Choroid plexus epithelial cell (primary cell): Measurements from ENCODE around the gene KRTAP4-11.
"Not testable (repeated sequence)": the region's sequence is repeated elsewhere in the genome, so short reads cannot be mapped to it uniquely, and the experiment has no call there.

ENCODE experiments used
- DNase-seq: peaks from one replicate; pipeline ENCODE4 v3.0.0-alpha.2; 2010; ENCODE audit warnings: low read depth
- H3K4me3 ChIP-seq: 2 replicates; pipeline ENCODE4 v1.5.1; 2011; ENCODE audit warnings: low read depth, mild to moderate bottlenecking, control low read depth, low read length, moderate library complexity
- CTCF ChIP-seq: conservative IDR thresholded peaks from 2 replicates; pipeline ENCODE4 v1.5.1; 2011; ENCODE audit warnings: low read depth, mild to moderate bottlenecking, control low read depth, inconsistent platforms, low read length, moderate library complexity

Gene KRTAP4-11

GRCh38 chr17:41149652-41149985, 31.4 kb upstream of the KRTAP4-11 start, which contains the start of gene KRTAP4-5:
TSS of gene KRTAP4-5 (minus strand) at chr17:41149825. CDS start at chr17:41149767, 58 bp downstream.
- DNase-seq, result no peak
- H3K4me3 ChIP-seq, result no peak within 1 kb of the TSS
- TF ChIP-seq CTCF, result no peak

GRCh38 chr17:41148971-41149651, 30.9 kb upstream of the KRTAP4-11 start:
- not testable (repeated sequence) for DNase-seq, H3K4me3 ChIP-seq

GRCh38 chr17:41147531-41148204, 29.5 kb upstream of the KRTAP4-11 start:
- no peak overlapping the region for H3K4me3 ChIP-seq
- no peak for DNase-seq
- no peak for TF ChIP-seq CTCF

- DNase-seq, result no peak
- H3K4me3 ChIP-seq, result no peak overlapping the region
- TF ChIP-seq CTCF, result no peak
These were observed 27.1 kb upstream of the KRTAP4-11 start for GRCh38 chr17:41145261-41145660.

- no peak for DNase-seq
- no peak for TF ChIP-seq CTCF
- no peak overlapping the region for H3K4me3 ChIP-seq
These were observed 26.7 kb upstream of the KRTAP4-11 start for GRCh38 chr17:41144846-41145245.

- no peak for TF ChIP-seq CTCF
- no peak for DNase-seq
- H3K4me3 ChIP-seq, result no peak overlapping the region
These were observed 23.2 kb upstream of the KRTAP4-11 start for GRCh38 chr17:41141361-41141760.

- H3K4me3 ChIP-seq, result no peak within 1 kb of the TSS
- peak; percentile 54 for DNase-seq
- no peak for TF ChIP-seq CTCF
These were observed 22.4 kb upstream of the KRTAP4-11 start, which contains the start of gene KRTAP4-6 for GRCh38 chr17:41140360-41141131. TSS of gene KRTAP4-6 (minus strand) at chr17:41140544. CDS start at chr17:41140487, 57 bp downstream.

GRCh38 chr17:41139865-41140264, 21.7 kb upstream of the KRTAP4-11 start:
- not testable (repeated sequence) for DNase-seq, H3K4me3 ChIP-seq
